Measurements from ENCODE around the gene GRID1.

Gene GRID1

GRCh38 chr10:86368987-86369386 is 2.4 kb upstream of the GRID1 start:
- no peak for DNase-seq

GRCh38 chr10:86368046-86368445 is 1.5 kb upstream of the GRID1 start:
- no peak for DNase-seq

- no peak for DNase-seq
These were observed 757 bp upstream of the GRID1 start for GRCh38 chr10:86367152-86367951.

GRCh38 chr10:86366902-86367151 is 232 bp upstream of the GRID1 start:
- DNase-seq, result no peak

GRCh38 chr10:86365346-86366032 is 1.1 kb downstream of the GRID1 start:
- DNase-seq, result no peak

GRCh38 chr10:86364491-86365345 is 1.9 kb downstream of the GRID1 start:
- DNase-seq, result no peak

- DNase-seq, result no peak
These were observed 2.6 kb downstream of the GRID1 start for GRCh38 chr10:86363833-86364490.

- DNase-seq, result no peak
These were observed 3.3 kb downstream of the GRID1 start for GRCh38 chr10:86363184-86363832.

- no peak for DNase-seq
These were observed 3.9 kb downstream of the GRID1 start for GRCh38 chr10:86362586-86363183.

GRCh38 chr10:86362129-86362527 is 4.5 kb downstream of the GRID1 start:
- no peak for DNase-seq

GRCh38 chr10:86361156-86362128 is 5.2 kb downstream of the GRID1 start:
- no peak for DNase-seq

- DNase-seq, result no peak
These were observed 5.9 kb downstream of the GRID1 start for GRCh38 chr10:86360657-86361056.

GRCh38 chr10:86359954-86360353 is 6.6 kb downstream of the GRID1 start:
- no peak for DNase-seq

- DNase-seq, result no peak
These were observed 7.5 kb downstream of the GRID1 start for GRCh38 chr10:86359111-86359510.

GRCh38 chr10:86357676-86358075 is 8.9 kb downstream of the GRID1 start:
- DNase-seq, result no peak

GRCh38 chr10:86357041-86357440 is 9.6 kb downstream of the GRID1 start:
- DNase-seq, result no peak

GRCh38 chr10:86356296-86356695 is 10.3 kb downstream of the GRID1 start:
- no peak for DNase-seq

GRCh38 chr10:86355571-86356038 is 11.0 kb downstream of the GRID1 start:
- DNase-seq, result no peak

GRCh38 chr10:86354761-86355540 is 11.6 kb downstream of the GRID1 start:
- no peak for DNase-seq
